Caco-2 (cell line): ENCODE results near the gene VWA2. TPM values are rescaled to one million over a fixed set of nuclear protein-coding genes. Genes with fewer than 3 reads are reported as not detected.

ENCODE experiments used
- BruUV-seq: library from RNA; stranded (reverse); fragments of 400-500 nt; replicated peaks from 2 replicates; lab custom pipeline; 2021; lab: Mats Ljungman, UMichigan
- CTCF ChIA-PET: fragments of 300-600 bp; sonication (Branson Sonifier 250); formaldehyde crosslinking; loops from one replicate; lab custom pipeline; 2022; ENCODE audit warnings: antibody characterized with exemption; lab: Charles Lee
- POLR2A ChIA-PET: fragments of 300-600 bp; sonication (Branson Sonifier 250); formaldehyde crosslinking; loops from one replicate; lab custom pipeline; 2022; ENCODE audit warnings: antibody characterized with exemption; lab: Charles Lee
- DNase-seq, 2 experiments: peaks; one replicate each; pipeline versions ENCODE4 v3.0.0 to v3.0.0-alpha.2; 2020 to 2022
- H3K27me3 ChIP-seq: replicated peaks from 2 replicates; pipeline ENCODE4 v1.6.0; 2011; ENCODE audit warnings: low read length; ENCODE audit not compliant: control insufficient read depth, insufficient read depth
- H3K36me3 ChIP-seq: 2 replicates; pipeline ENCODE4 v1.5.1; 2011; ENCODE audit warnings: low read length; ENCODE audit not compliant: control insufficient read depth, insufficient read depth
- H3K4me1 ChIP-seq: fragments of 250-450 bp; sonication (Bioruptor Pico); 2 replicates; pipeline ENCODE4 v1.5.1; 2020; ENCODE audit warnings: mild to moderate bottlenecking
- H3K4me3 ChIP-seq: 2 replicates; pipeline ENCODE4 v1.5.1; 2011; ENCODE audit warnings: low read depth, mild to moderate bottlenecking, control low read depth, low read length
- H3K9me3 ChIP-seq: fragments of 250-450 bp; sonication (Bioruptor Pico); 2 replicates; pipeline ENCODE4 v1.5.1; 2020; ENCODE audit warnings: mild to moderate bottlenecking, moderate library complexity
- H3K27ac Mint-ChIP-seq: one replicate; pipeline ENCODE4 v1.8.0; 2022; ENCODE audit warnings: mixed read lengths; ENCODE audit not compliant: unreplicated experiment
- H3K27me3 Mint-ChIP-seq: one replicate; pipeline ENCODE4 v1.8.0; 2022; ENCODE audit warnings: mixed read lengths; ENCODE audit not compliant: insufficient read depth, unreplicated experiment
- H3K36me3 Mint-ChIP-seq: one replicate; pipeline ENCODE4 v1.8.0; 2022; ENCODE audit warnings: mild to moderate bottlenecking, mixed read lengths; ENCODE audit not compliant: insufficient read depth, unreplicated experiment
- H3K4me1 Mint-ChIP-seq: one replicate; pipeline ENCODE4 v1.8.0; 2022; ENCODE audit warnings: low read depth, mixed read lengths; ENCODE audit not compliant: unreplicated experiment
- H3K4me3 Mint-ChIP-seq: one replicate; pipeline ENCODE4 v1.8.0; 2022; ENCODE audit warnings: mild to moderate bottlenecking, moderate library complexity, mixed read lengths; ENCODE audit not compliant: unreplicated experiment
- H3K9me3 Mint-ChIP-seq: one replicate; pipeline ENCODE4 v1.8.0; 2022; ENCODE audit warnings: mixed read lengths; ENCODE audit not compliant: unreplicated experiment
- CTCF ChIP-seq, 2 experiments: fragments of 200-600 bp in 1 of 2; IDR thresholded peaks; 1 replicate in 1 of 2; 2 replicates in 1 of 2; pipeline versions ENCODE4 v1.5.1 to v1.8.0; 2011 to 2022; ENCODE audit warnings: antibody characterized with exemption in 1 of 2, control low read depth in 1 of 2, inconsistent platforms in 1 of 2, low read depth in 1 of 2, low read length in 1 of 2, mild to moderate bottlenecking in 1 of 2, moderate library complexity in 1 of 2; ENCODE audit not compliant: insufficient read depth in 1 of 2, severe bottlenecking in 1 of 2, unreplicated experiment in 1 of 2
- intact Hi-C: fragments of 100-400 bp; cut with micrococcal nuclease; formaldehyde crosslinking; loops from one replicate; pipeline ENCODE4 v1.10.0; 2022; ENCODE audit not compliant: unreplicated experiment
- total RNA-seq: library from RNA; stranded (reverse); gene quantifications from 2 replicates; pipeline ENCODE4 v1.2.3, GENCODE V29; 2022

Gene VWA2
- total RNA-seq, 1 experiment from 2014 or later, result 1.2 TPM

- no peak overlapping the region for H3K4me3 Mint-ChIP-seq
- CTCF ChIA-PET, result interaction anchor here (0.6 to 1.1 kb wide), 2 partner anchors 64 to 566 kb away, joined by 3 read pairs; no protein-coding TSS in a partner anchor
- no peak overlapping the region for H3K27ac Mint-ChIP-seq
- H3K9me3 ChIP-seq, result no peaks in the 10 kb centered on the region
- H3K9me3 Mint-ChIP-seq, result no peaks in the 10 kb centered on the region
- no peaks in the 10 kb centered on the region for H3K36me3 Mint-ChIP-seq
- no peak for DNase-seq
- no peak for TF ChIP-seq CTCF (IDR thresholded peaks at IDR 0.05; ENCODE audit: insufficient read depth in 1 of 2, low read depth in 1 of 2, low read length in 1 of 2, severe bottlenecking in 1 of 2, unreplicated experiment in 1 of 2)
- no peaks in the 10 kb centered on the region for H3K4me1 ChIP-seq
- peaks cover 4% of the 10 kb centered on the region for H3K27me3 Mint-ChIP-seq
- no peaks in the 10 kb centered on the region for H3K27me3 ChIP-seq
- BruUV-seq, result no TSS peak
- no peaks in the 10 kb centered on the region for H3K36me3 ChIP-seq
- no peaks in the 10 kb centered on the region for H3K4me1 Mint-ChIP-seq
- POLR2A ChIA-PET, result no interaction called here
- no peak overlapping the region for H3K4me3 ChIP-seq
- intact Hi-C loops, result no loop called here
These were observed 6.2 kb downstream of the VWA2 start for GRCh38 chr10:114245121-114245791.

GRCh38 chr10:114246679-114247305 is 7.7 kb downstream of the VWA2 start:
- TF ChIP-seq CTCF (IDR thresholded peaks at IDR 0.05; ENCODE audit: insufficient read depth in 1 of 2, low read depth in 1 of 2, low read length in 1 of 2, severe bottlenecking in 1 of 2, unreplicated experiment in 1 of 2), result no peak
- H3K27ac Mint-ChIP-seq, result no peak overlapping the region
- BruUV-seq, result no TSS peak
- intact Hi-C loops, result no loop called here
- Histone ChIP-seq H3K4me1 (no peaks in the 10 kb centered on the region), H3K36me3 (no peaks in the 10 kb centered on the region), H3K27me3 (no peaks in the 10 kb centered on the region), H3K9me3 (no peaks in the 10 kb centered on the region), H3K4me3 (no peak overlapping the region)
- no peaks in the 10 kb centered on the region for H3K9me3 Mint-ChIP-seq
- ChIA-PET POLR2A (no interaction called here), CTCF (no interaction called here)
- no peaks in the 10 kb centered on the region for H3K4me1 Mint-ChIP-seq
- DNase-seq, result no peak
- H3K4me3 Mint-ChIP-seq, result no peak overlapping the region
- peaks cover 4% of the 10 kb centered on the region for H3K27me3 Mint-ChIP-seq
- peaks cover under 1% of the 10 kb centered on the region for H3K36me3 Mint-ChIP-seq

- Mint-ChIP-seq H3K36me3 (peaks cover 26% of the 10 kb centered on the region), H3K9me3 (peaks cover 9% of the 10 kb centered on the region), H3K4me1 (no peaks in the 10 kb centered on the region), H3K27me3 (no peaks in the 10 kb centered on the region), H3K4me3 (no peak overlapping the region), H3K27ac (no peak overlapping the region)
- CTCF ChIA-PET, result no interaction called here
- POLR2A ChIA-PET, result no interaction called here
- DNase-seq, result no peak
- H3K4me1 ChIP-seq, result no peaks in the 10 kb centered on the region
- no peak for TF ChIP-seq CTCF (IDR thresholded peaks at IDR 0.05; ENCODE audit: insufficient read depth in 1 of 2, low read depth in 1 of 2, low read length in 1 of 2, severe bottlenecking in 1 of 2, unreplicated experiment in 1 of 2)
- peaks cover 3% of the 10 kb centered on the region; the same call in 1 of the 2 replicates for H3K9me3 ChIP-seq
- BruUV-seq, result no TSS peak
- intact Hi-C loops, result no loop called here
- no peak overlapping the region for H3K4me3 ChIP-seq
- no peaks in the 10 kb centered on the region for H3K27me3 ChIP-seq
- no peaks in the 10 kb centered on the region for H3K36me3 ChIP-seq
These were observed 11.2 kb downstream of the VWA2 start for GRCh38 chr10:114250236-114250635.
